ENCODE results near the gene XRCC6.

Gene XRCC6

GRCh38 chr22:41578114-41578513, 43.0 kb upstream of the XRCC6 start:
- H3K4me3 ChIP-seq: no peak overlapping the region
- no peak overlapping the region for H3K27ac ChIP-seq
- no peak for DNase-seq (ENCODE audit: low spot score)
- TF ChIP-seq CTCF (IDR thresholded peaks at IDR 0.05): no peak

GRCh38 chr22:41578818-41579217, 42.3 kb upstream of the XRCC6 start:
- H3K4me3 ChIP-seq: no peak overlapping the region
- no peak for DNase-seq (ENCODE audit: low spot score)
- no peak for TF ChIP-seq CTCF (IDR thresholded peaks at IDR 0.05)
- no peak overlapping the region for H3K27ac ChIP-seq

GRCh38 chr22:41579297-41579996, 41.6 kb upstream of the XRCC6 start:
- Histone ChIP-seq H3K27ac (peak overlapping the region in 1 of 2 donors; percentile 3), H3K4me3 (no peak overlapping the region)
- DNase-seq (ENCODE audit: low spot score): no peak
- TF ChIP-seq CTCF (IDR thresholded peaks at IDR 0.05): no peak

- Histone ChIP-seq H3K4me3 (no peak overlapping the region), H3K27ac (peak overlapping the region in 1 of 2 donors; percentile 3)
- no peak for TF ChIP-seq CTCF (IDR thresholded peaks at IDR 0.05)
- DNase-seq (ENCODE audit: low spot score): no peak
These were observed 41.1 kb upstream of the XRCC6 start for GRCh38 chr22:41579997-41580355.

GRCh38 chr22:41582694-41583093, 38.4 kb upstream of the XRCC6 start:
- H3K4me3 ChIP-seq: no peak overlapping the region
- no peak for DNase-seq (ENCODE audit: low spot score)
- no peak for TF ChIP-seq CTCF (IDR thresholded peaks at IDR 0.05)
- no peak overlapping the region for H3K27ac ChIP-seq

GRCh38 chr22:41584881-41585280, 36.2 kb upstream of the XRCC6 start:
- no peak for TF ChIP-seq CTCF (IDR thresholded peaks at IDR 0.05)
- H3K27ac ChIP-seq: no peak overlapping the region
- no peak overlapping the region for H3K4me3 ChIP-seq
- DNase-seq (ENCODE audit: low spot score): no peak

- no peak overlapping the region for H3K27ac ChIP-seq
- H3K4me3 ChIP-seq: no peak overlapping the region
- TF ChIP-seq CTCF (IDR thresholded peaks at IDR 0.05): no peak
- no peak for DNase-seq (ENCODE audit: low spot score)
These were observed 35.2 kb upstream of the XRCC6 start for GRCh38 chr22:41585898-41586297.

All from coronary artery (tissue), 2 donors.